Kidney (tissue), 14 donors: ENCODE data around the gene AGBL3. TPM values are rescaled to one million over a fixed set of nuclear protein-coding genes. Genes with fewer than 3 reads are reported as not detected.

Experiments used
- DNase-seq, 5 donors: peaks; one replicate each; pipeline ENCODE4 v3.0.0-alpha.2; 2013 to 2020
- FAIRE-seq: peaks from 2 replicates; lab custom pipeline; 2012; peaks lifted over from hg19 to GRCh38; lab: Jason Lieb, UNC
- H3K27ac ChIP-seq, 2 donors: one replicate each; pipeline ENCODE4 v1.7.0; 2013; ENCODE audit warnings: low read depth in 2 of 2, low read length in 2 of 2, inconsistent platforms in 1 of 2
- H3K27me3 ChIP-seq: one replicate; pipeline ENCODE4 v1.7.1; 2013; ENCODE audit warnings: low read length, inconsistent platforms; ENCODE audit not compliant: control insufficient read depth, insufficient read depth
- H3K36me3 ChIP-seq, 3 donors: one replicate each; pipeline versions ENCODE4 v1.7.0 to v1.7.1; 2013; ENCODE audit warnings: low read length in 3 of 3, control low read depth in 1 of 3, inconsistent platforms in 1 of 3; ENCODE audit not compliant: insufficient read depth in 3 of 3, control insufficient read depth in 2 of 3
- H3K4me1 ChIP-seq, 3 donors: one replicate each; pipeline versions ENCODE4 v1.7.0 to v1.7.1; 2013; ENCODE audit warnings: low read length in 3 of 3, inconsistent platforms in 1 of 3, low read depth in 1 of 3; ENCODE audit not compliant: control insufficient read depth in 2 of 3, insufficient read depth in 2 of 3
- H3K4me3 ChIP-seq, 3 donors: one replicate each; pipeline versions ENCODE4 v1.7.0 to v1.8.1; 2013; ENCODE audit warnings: low read length in 3 of 3, control low read depth in 1 of 3, inconsistent platforms in 1 of 3
- H3K9ac ChIP-seq, 3 donors: one replicate each; pipeline versions ENCODE4 v1.7.0 to v1.7.1; 2013; ENCODE audit warnings: low read length in 3 of 3, control low read depth in 1 of 3, inconsistent platforms in 1 of 3
- H3K9me3 ChIP-seq, 3 donors: one replicate each; pipeline versions ENCODE4 v1.7.0 to v1.7.1; 2013; ENCODE audit warnings: low read length in 3 of 3, control low read depth in 1 of 3, inconsistent platforms in 1 of 3; ENCODE audit not compliant: control insufficient read depth in 2 of 3, insufficient read depth in 1 of 3
- intact Hi-C: fragments of 100-400 bp; cut with DNase I; formaldehyde crosslinking; loops from one replicate; pipeline ENCODE4 v1.11.1; 2022
- polyA plus RNA-seq: library from polyadenylated mRNA; stranded (reverse); fragments of 350-450 nt; fragmentation: Illumina TruSeq; extraction: RNeasy Lipid Tissue Mini Kit (QIAGEN cat#74804); gene quantifications from one replicate; pipeline ENCODE4 v1.2.3, GENCODE V29; 2014; ENCODE audit warnings: low read depth, low replicate concordance; ENCODE audit not compliant: insufficient read depth
- total RNA-seq: library from RNA; stranded (reverse); fragmentation: NEBNext Ultra II Directional; extraction: Animal tissue kit (Norgen Biotek cat#: 25700); gene quantifications from one replicate; pipeline ENCODE4 v1.2.1, GENCODE V29; 2021
- TF ChIP-seq, protein P1 (sequence below): IDR thresholded peaks from 3 replicates; pipeline ENCODE4 v1.5.1; 2012; ENCODE audit warnings: mild to moderate bottlenecking, moderate library complexity, borderline replicate concordance; ENCODE audit not compliant: insufficient read depth; ENCODE audit errors: extremely low read depth
- donor health status: control.
- donor health status: control.
- donor health status: control.
- donor health status: control.
- donor health status: control.
- donor health status: DM: yes; HTN: yes; CAD: no.
- donor health status: Normal renal cell carcinoma (clear cell type).

AGBL3 gene
- total and polyA plus RNA-seq, 2 donors from 2014 or later = 2.1 to 7.6 TPM

DNA sequence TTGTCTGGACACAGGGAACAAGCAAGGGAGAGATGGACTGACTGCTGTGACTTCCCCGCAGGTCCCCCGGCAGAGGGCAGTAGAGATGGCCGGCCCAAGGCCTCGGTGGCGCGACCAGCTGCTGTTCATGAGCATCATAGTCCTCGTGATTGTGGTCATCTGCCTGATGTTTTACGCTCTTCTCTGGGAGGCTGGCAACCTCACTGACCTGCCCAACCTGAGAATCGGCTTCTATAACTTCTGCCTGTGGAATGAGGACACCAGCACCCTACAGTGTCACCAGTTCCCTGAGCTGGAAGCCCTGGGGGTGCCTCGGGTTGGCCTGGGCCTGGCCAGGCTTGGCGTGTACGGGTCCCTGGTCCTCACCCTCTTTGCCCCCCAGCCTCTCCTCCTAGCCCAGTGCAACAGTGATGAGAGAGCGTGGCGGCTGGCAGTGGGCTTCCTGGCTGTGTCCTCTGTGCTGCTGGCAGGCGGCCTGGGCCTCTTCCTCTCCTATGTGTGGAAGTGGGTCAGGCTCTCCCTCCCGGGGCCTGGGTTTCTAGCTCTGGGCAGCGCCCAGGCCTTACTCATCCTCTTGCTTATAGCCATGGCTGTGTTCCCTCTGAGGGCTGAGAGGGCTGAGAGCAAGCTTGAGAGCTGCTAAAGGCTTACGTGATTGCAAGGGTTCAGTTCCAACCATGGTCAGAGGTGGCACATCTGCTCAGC lies 178.2 kb downstream of the AGBL3 start:
- Histone ChIP-seq H3K27ac (peak overlapping the region; percentile 42 to 63), H3K36me3 (peaks cover 5 to 36% (median 26%) of the 10 kb centered on the region in 3 donors), H3K4me3 (no peak overlapping the region), H3K27me3 (no peaks in the 10 kb centered on the region), H3K4me1 (peaks cover 5 to 52% (median 43%) of the 10 kb centered on the region in 3 donors), H3K9ac (no peak overlapping the region), H3K9me3 (no peaks in the 10 kb centered on the region)
- DNase-seq (peak in 1 of 5 donors; percentile 78), FAIRE-seq (no peak)
- intact Hi-C loops = no loop called here
- TF ChIP-seq, protein P1, sequence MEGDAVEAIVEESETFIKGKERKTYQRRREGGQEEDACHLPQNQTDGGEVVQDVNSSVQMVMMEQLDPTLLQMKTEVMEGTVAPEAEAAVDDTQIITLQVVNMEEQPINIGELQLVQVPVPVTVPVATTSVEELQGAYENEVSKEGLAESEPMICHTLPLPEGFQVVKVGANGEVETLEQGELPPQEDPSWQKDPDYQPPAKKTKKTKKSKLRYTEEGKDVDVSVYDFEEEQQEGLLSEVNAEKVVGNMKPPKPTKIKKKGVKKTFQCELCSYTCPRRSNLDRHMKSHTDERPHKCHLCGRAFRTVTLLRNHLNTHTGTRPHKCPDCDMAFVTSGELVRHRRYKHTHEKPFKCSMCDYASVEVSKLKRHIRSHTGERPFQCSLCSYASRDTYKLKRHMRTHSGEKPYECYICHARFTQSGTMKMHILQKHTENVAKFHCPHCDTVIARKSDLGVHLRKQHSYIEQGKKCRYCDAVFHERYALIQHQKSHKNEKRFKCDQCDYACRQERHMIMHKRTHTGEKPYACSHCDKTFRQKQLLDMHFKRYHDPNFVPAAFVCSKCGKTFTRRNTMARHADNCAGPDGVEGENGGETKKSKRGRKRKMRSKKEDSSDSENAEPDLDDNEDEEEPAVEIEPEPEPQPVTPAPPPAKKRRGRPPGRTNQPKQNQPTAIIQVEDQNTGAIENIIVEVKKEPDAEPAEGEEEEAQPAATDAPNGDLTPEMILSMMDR = no peak

DNA sequence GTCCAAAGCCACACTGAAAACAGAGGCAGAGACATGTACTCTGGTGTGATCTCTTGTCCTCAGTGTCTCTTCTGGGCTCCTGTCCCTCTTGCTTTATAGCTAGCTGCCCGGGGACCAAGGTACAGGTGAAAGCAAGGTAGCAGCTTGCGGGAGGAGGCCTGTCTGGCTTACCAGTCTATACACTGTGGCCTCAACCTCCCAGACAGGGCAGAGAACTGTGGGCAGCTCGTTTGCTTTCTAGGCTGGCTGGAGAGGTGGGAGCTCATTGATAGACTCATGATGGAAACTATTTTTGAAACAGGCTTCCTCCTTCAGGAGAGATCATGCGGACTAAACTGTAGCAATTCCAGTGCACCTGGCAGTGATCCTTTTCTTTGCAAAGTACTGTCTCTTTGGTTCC lies 179.6 kb downstream of the AGBL3 start:
- Histone ChIP-seq H3K9me3 (no peaks in the 10 kb centered on the region), H3K36me3 (peaks cover 5 to 36% (median 26%) of the 10 kb centered on the region in 3 donors), H3K4me1 (peaks cover 0 to 40% (median 40%) of the 10 kb centered on the region in 3 donors), H3K4me3 (no peak overlapping the region), H3K27me3 (no peaks in the 10 kb centered on the region), H3K9ac (peak overlapping the region in 1 of 3 donors; percentile 4), H3K27ac (peak overlapping the region; percentile 49 to 78)
- intact Hi-C loops = no loop called here
- TF ChIP-seq, protein P1 = no peak
- FAIRE-seq = no peak
- DNase-seq = no peak

DNA sequence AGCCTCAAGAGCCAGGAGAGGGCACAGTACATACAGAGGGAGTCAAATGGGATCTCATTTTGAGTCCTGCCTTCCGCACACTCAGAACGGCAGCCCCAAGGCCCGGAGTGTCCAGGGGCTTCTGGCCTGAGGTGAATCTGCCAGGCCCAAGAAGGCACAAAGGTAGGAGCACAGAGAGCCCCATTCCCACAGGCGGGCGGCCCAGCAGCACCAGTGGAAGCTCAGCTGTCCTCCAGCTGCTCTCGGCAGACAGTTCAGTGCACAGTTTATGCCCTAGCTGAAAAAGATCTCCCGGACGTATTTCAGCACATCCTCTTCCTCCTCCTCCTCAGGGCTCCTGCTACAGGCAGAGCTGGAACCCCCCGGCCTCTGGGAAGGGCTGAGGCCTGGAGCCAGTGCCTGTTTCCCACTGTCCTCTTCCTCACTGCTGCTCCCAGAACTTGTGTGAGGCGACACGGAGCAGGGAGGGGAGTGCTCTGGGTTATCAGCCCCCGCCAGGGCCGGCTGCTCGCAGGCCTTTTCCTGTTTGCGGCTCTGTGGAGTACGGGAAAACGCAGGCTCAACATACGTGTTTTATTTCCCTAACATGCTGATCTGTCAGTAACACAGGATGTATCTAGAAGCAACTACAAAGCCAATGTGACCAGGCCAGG lies 180.2 kb downstream of the AGBL3 start:
- no peak for FAIRE-seq
- DNase-seq = peak in 1 of 5 donors; percentile 22
- intact Hi-C loops = no loop called here
- TF ChIP-seq, protein P1 = no peak
- H3K9me3 ChIP-seq = no peaks in the 10 kb centered on the region
- H3K9ac ChIP-seq = peak overlapping the region in 1 of 3 donors; percentile 4
- no peaks in the 10 kb centered on the region for H3K27me3 ChIP-seq
- peak overlapping the region; percentile 74 to 78 for H3K27ac ChIP-seq
- no peak overlapping the region for H3K4me3 ChIP-seq
- H3K4me1 ChIP-seq = peaks cover 0 to 38% (median 34%) of the 10 kb centered on the region in 3 donors
- peaks cover 5 to 36% (median 26%) of the 10 kb centered on the region in 3 donors for H3K36me3 ChIP-seq
